ENCODE results near the gene LRRC25. TPM values are rescaled to one million over a fixed set of nuclear protein-coding genes. Genes with fewer than 3 reads are reported as not detected.

LRRC25 gene
- total RNA-seq, 1 experiment from 2014 or later: not detected

- Histone ChIP-seq H3K56ac (ENCODE audit: insufficient read length, low read depth, low read length) (no peak overlapping the region), H2BK5ac (ENCODE audit: insufficient read length, low read length) (no peak overlapping the region), H4K20me1 (ENCODE audit: control insufficient read depth, insufficient read depth, insufficient read length) (peaks cover 3% of the 10 kb centered on the region), H2BK12ac (ENCODE audit: insufficient read length, low read depth, low read length) (no peak overlapping the region), H3K18ac (ENCODE audit: insufficient read length, low read depth, low read length) (peak overlapping the region; percentile 68), H4K8ac (replicated peaks; ENCODE audit: insufficient read length, low read depth, low read length) (no peak overlapping the region), H3K27me3 (ENCODE audit: insufficient read depth, low read length) (no peaks in the 10 kb centered on the region), H2BK15ac (ENCODE audit: low read depth, low read length) (no peak overlapping the region), H3K79me2 (ENCODE audit: insufficient read depth, low read length) (no peaks in the 10 kb centered on the region), H3K23me2 (ENCODE audit: insufficient read length, low read depth, low read length, poor library complexity, severe bottlenecking) (peaks cover 12% of the 10 kb centered on the region), H2AFZ (ENCODE audit: low read length) (no peak overlapping the region), H3K9ac (ENCODE audit: extremely low read depth, insufficient read length, low read length) (no peak overlapping the region), H3K9me3 (ENCODE audit: control insufficient read depth, low read depth, low read length) (no peaks in the 10 kb centered on the region), H2BK20ac (ENCODE audit: low read depth, low read length, poor library complexity, severe bottlenecking) (no peak overlapping the region), H2AK5ac (ENCODE audit: insufficient read length, low read length) (no peak overlapping the region), H3K27ac (ENCODE audit: insufficient read length, low read depth, low read length) (no peak overlapping the region), H3K79me1 (ENCODE audit: insufficient read depth, low read depth, low read length, poor library complexity, severe bottlenecking) (no peaks in the 10 kb centered on the region), H3K14ac (ENCODE audit: insufficient read depth, low read length) (peak overlapping the region; percentile 88), H3K23ac (ENCODE audit: insufficient read length, low read depth, low read length) (no peak overlapping the region), H4K5ac (ENCODE audit: insufficient read length, low read depth, low read length) (no peak overlapping the region), H4K91ac (ENCODE audit: insufficient read length, low read depth, low read length) (no peak overlapping the region), H3K4ac (ENCODE audit: low read depth, low read length) (no peak overlapping the region), H3K4me2 (ENCODE audit: insufficient read depth, insufficient read length, low read length) (peak overlapping the region; percentile 44), H3K4me1 (ENCODE audit: insufficient read depth, low read length) (no peaks in the 10 kb centered on the region; the same call in 1 of the 2 replicates), H3T11ph (ENCODE audit: low read length) (no peak overlapping the region), H2BK120ac (ENCODE audit: low read depth, low read length, poor library complexity, severe bottlenecking) (peak overlapping the region; percentile 57)
- peak; percentile 63 for DNase-seq
- H3K27ac Mint-ChIP-seq: no peak overlapping the region
- WGBS (ENCODE audit: extremely low coverage, insufficient read length, low lambda C conversion rate): no CpG with 5 or more reads among the region's 59 CpGs
- TF ChIP-seq CTCF (conservative IDR thresholded peaks at IDR 0.05): no peak
- peaks cover 2 to 21% (median 19%) of the 10 kb centered on the region in 3 experiments; a peak in 6 of 7 replicates for H3K36me3 Mint-ChIP-seq (ENCODE audit: insufficient read depth in 1 of 3, low read depth in 3 of 3)
- H3K9me3 Mint-ChIP-seq: no peaks in the 10 kb centered on the region; a peak in 1 of 5 replicates
- peak overlapping the region; percentile 58 to 71 for H3K4me3 Mint-ChIP-seq
- H3K27me3 Mint-ChIP-seq (ENCODE audit: low read depth): peaks cover 2% of the 10 kb centered on the region
- peaks cover 18 to 25% of the 10 kb centered on the region in 2 experiments for H3K4me1 Mint-ChIP-seq
Observed at GRCh38 chr19:18433015-18433691, 35.7 kb upstream of the LRRC25 start.
